Fibroblast of skin of right biceps (primary cell): ENCODE measurements around the gene ITGA2.
A peak's percentile ranks its signal among the peaks of the same experiment; 100 is the strongest.
"Not testable (repeated sequence)": the region's sequence is repeated elsewhere in the genome, so short reads cannot be mapped to it uniquely, and the experiment has no call there.

ENCODE experiments used
- DNase-seq: peaks from one replicate; pipeline ENCODE4 v3.0.0-alpha.2; 2013

Gene ITGA2

DNA sequence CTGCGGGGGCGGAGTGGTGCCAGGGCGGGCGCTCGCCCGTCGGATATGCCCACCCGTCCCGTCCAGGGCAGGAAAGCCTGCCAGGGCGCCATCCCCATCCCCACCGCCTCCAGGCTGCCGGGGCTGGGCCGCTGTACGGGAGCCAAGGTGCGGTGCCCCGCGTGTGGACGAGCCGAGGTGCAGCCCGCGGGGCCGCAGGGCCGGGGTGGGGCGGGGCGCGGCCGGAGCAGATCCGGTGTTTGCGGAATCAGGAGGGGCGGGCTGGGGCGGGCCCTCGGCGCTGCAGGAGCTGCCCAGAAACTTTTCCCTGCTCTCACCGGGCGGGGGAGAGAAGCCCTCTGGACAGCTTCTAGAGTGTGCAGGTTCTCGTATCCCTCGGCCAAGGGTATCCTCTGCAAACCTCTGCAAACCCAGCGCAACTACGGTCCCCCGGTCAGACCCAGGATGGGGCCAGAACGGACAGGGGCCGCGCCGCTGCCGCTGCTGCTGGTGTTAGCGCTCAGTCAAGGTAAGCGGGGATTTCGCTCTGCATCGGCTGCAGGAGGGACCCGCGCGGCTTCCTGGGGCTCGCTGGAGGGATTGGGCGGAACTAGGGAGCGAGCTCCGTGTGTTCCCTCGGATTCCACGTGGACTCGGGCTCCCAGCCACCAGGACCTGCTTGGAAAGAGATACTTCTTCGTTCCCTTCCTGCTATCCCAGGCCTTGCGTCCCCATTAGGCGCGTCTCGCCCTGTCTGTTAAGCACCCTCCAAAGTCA, at the start of gene ITGA2:
Gene ITGA2 (plus strand): TSS at position 328 of the 756 bp plus-strand sequence. CDS start 117 bp downstream, at position 445.
- peak; percentile 39 for DNase-seq

GRCh38 chr5:52943285-52943684, 45.9 kb upstream of the ITGA2 start:
- no peak for DNase-seq

DNA sequence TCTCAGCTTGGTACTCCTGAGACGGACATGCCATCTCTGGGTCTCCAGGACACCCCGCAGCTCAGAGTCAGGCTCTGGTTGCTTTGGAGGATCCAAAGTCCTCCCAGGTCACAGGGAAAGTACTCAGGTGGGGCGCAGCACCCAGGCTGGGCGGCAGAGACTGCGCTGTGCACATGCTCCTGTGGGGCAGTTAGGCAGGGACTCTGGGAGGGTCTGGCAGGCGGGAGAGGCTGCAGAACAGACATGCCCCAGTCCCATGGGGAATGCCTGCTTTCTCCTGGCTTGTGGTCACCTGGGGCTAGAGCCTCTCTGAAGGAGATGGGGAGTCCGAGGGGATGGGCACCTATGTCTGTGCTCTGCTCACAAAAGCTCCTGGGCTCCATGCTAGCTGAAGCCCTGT, 45.3 kb upstream of the ITGA2 start:
- no peak for DNase-seq

GRCh38 chr5:52945040-52945439, 44.1 kb upstream of the ITGA2 start:
- DNase-seq = no peak

- peak; percentile 22 for DNase-seq
Measured at GRCh38 chr5:52947208-52947607, 41.9 kb upstream of the ITGA2 start.

GRCh38 chr5:52947851-52948250, 41.3 kb upstream of the ITGA2 start:
- DNase-seq = peak; percentile 34

- DNase-seq = peak; percentile 79
Measured at GRCh38 chr5:52948418-52949076, 40.6 kb upstream of the ITGA2 start.

DNA sequence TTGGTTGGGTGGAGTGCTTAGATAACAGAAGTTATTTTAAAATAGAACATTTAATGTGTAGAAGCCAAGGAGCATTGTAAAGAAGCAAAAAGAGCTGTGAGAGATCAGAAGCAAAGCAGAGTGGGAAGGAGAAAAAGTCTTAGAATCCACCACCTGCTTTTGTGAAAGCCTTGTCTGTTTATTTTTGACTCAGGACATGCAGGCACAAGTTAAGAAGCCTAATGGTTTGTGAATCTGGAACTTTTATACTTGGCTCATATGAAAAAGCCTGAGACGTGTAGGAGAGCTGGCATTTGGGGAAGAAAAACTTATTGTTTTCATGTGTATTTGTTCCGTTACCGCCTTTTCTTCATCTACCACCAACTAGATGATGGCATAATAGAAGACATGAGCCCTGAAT, 38.5 kb upstream of the ITGA2 start:
- DNase-seq = no peak

DNA sequence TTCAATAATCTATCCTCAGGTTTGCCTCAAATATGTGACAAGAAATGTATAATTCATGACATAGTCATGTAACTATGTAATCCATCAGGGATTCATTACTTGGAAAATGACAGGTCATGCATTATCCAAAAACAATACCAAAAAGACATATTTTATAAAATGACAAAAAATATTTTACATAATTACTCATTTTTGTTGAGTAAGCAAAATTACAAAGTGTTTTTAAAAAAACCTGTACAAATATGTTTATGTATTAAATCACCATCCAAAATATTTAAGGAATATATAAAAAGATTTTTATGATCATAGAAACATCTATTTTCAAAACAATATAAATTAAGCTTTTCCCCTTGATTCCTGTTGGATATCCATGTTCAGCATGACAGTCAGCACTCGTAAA, 36.7 kb upstream of the ITGA2 start:
- no peak for DNase-seq

- DNase-seq = no peak
Measured at GRCh38 chr5:52956014-52956413, 33.1 kb upstream of the ITGA2 start.

GRCh38 chr5:52956915-52957747, 32.0 kb upstream of the ITGA2 start:
- DNase-seq = peak; percentile 30

GRCh38 chr5:52961274-52961681, 27.9 kb upstream of the ITGA2 start:
- DNase-seq = peak; percentile 43

DNA sequence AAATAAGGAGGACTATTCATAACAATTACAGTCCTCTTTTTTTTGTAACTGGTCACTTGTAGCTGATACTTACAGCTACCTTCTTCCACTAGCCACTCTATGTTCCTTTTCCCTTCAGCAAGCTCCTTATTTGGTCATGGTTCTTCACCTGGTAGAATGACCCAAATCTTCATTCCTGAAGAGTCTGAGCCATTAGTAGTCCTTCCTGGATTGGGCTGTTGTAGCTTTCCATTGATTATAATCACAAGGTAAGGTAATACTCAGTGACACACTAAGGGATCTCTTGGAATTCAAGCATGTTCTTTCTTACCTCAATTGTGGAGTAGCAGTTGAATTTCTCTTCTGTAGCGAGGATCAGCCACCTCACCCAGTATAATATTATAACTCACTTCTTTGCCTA, 25.5 kb upstream of the ITGA2 start:
- no peak for DNase-seq

DNA sequence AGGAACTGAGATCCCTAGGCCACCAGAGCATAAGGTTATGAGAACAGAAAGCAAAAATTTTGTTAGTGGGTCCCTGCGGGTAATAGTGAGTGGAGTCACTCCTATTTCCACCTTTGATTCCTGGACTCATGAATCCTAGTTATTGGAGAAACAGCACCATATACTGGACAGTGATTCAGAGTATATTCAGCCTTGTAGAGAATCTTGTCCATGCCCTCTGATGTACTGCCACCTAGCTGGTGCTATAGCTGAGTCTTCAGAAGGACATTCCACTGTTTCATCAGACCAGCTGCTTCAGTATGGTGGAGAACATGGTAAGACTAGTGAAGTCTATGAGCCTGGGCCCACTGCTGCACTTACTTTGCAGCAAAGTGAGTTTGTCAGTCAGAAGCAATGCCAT, 25.0 kb upstream of the ITGA2 start:
- no peak for DNase-seq

- DNase-seq = not testable (repeated sequence)
Measured at GRCh38 chr5:52976157-52976556, 13.0 kb upstream of the ITGA2 start.

DNA sequence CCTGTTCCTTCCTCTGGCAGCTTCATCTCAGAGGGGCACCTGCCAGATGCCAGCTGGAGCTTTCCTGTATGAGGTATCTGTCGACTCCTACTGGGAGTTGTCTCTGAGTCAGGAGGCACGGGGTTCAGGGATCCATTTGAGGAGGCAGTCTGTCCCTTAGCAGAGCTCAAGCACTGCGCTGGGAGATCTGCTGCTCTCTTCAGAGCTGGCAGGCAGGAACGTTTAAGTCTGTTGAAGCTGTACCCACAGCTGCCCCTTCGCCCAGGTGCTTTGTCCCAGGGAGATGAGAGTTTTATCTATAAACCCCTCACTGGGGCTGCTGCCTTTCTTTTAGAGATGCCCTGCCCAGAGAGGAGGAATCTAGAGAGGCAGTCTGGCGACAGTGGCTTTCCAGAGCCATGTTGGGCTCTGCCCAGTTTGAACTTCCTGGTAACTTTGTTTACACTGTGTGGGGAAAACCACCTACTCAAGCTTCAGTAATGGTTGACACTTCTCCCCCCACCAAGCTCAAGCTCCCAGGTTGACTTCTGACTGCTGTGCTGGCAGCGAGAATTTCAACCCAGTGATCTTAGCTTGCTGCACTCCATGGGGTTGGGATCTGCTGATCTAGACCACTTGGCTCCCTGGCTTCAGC, 11.8 kb upstream of the ITGA2 start:
- DNase-seq = no peak

DNA sequence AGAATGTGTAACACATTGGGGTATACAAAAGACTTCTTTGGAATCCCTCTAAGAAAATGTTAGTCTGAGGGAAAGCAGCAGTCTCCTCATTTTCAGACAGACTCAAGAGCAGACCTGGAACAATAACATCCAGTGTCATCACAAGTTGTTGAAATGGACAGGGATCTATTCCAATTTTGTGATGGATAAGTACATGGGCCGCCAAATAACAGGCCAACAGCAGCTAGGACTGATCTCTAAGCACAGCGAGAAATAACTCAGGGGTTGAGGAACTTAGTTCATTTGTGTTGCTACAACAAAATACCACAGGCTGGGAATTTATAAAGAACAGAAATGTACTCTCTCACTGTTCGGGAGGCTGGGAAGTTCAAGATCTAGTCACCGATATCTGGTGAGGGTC, 7.6 kb upstream of the ITGA2 start:
- no peak for DNase-seq

DNA sequence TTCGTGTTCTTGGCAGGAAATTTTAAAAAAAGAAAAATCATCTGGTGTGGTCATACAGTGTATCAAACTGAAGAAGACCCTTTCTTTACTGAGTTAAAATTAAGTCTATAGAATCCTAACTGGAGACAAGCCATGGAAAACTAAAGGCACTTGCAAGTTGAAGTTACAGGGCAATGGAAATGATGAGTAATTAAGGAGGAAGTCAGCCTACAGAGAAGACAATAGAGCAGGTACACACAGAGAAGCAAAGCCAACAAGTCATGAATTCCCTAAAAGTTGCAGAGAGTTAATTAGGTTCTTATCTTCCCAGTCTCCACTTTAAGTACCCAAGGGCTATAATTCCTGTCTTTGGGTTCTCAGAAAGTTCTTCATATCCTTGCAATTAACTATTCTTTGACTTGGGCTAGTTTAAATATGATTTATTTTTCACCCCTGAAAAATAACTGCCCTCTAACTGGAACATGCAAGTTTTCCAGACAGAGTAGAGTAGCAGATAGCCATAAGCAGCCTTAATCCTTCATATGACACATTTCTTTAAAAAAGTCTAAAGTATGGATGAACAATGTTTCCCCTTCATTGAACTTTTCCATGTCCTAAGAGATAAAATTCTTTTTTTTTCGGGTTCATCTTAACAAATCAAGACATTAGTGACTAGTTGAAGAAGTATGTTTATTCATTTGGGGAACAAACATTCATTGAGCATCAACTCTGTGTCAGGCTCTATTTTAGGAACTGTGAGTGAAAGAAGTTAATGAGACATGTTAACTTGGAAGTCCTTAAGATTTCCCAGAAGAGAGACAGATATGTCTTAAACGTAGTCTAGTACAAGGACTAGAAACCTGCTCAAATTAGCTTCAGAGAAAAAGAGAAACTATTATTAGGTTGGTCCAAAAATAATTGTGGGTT, 5.2 kb upstream of the ITGA2 start:
- DNase-seq = peak; percentile 46

DNA sequence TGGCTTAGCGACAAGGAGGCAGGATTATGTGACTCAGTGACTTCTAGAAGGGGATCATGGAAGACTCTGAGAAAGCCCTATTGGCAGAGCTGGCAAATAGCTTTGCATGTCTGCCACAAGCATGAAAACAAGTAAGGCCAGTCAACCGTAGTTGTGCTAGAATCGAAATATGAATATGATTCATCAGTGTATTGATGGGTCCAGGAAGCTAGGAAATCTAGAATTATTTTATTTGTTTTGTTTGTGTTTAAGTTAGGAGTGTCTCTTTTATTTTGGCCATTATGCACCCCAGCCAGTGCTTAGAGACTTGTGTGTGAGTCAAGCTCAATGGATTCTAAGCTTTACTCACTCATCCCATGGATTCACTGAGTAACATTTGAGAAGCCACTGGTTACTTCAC, 3.8 kb upstream of the ITGA2 start:
- DNase-seq = no peak

DNA sequence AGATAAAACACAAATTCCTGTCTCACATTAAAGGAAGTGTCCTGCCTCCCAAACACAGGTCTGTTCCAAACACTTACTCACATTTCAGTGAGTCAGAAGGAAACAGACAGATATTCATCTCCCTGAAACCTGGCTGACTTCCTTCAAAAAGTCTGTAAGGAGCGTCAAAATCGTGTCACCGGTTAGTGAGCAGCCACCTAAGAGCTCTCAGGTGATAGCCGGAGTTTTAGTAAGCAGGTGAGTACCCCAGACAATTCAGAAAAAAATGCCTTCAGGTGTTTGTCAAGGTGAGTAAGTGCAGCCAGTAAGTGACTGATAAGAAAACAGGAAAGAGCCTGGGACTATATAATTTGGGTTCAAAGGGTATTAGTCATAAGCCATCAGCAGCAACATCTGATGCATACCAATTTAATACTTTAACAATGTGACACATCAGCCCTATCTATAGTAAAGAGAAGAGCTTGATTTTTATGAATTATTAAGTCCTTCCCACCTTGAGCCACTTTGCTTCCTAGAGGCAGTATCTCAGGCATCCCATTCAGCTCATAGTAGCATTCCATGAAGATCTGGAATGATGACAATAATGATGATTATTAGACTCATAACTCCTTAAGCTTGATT, 1.3 kb upstream of the ITGA2 start:
- DNase-seq = peak; percentile 77

DNA sequence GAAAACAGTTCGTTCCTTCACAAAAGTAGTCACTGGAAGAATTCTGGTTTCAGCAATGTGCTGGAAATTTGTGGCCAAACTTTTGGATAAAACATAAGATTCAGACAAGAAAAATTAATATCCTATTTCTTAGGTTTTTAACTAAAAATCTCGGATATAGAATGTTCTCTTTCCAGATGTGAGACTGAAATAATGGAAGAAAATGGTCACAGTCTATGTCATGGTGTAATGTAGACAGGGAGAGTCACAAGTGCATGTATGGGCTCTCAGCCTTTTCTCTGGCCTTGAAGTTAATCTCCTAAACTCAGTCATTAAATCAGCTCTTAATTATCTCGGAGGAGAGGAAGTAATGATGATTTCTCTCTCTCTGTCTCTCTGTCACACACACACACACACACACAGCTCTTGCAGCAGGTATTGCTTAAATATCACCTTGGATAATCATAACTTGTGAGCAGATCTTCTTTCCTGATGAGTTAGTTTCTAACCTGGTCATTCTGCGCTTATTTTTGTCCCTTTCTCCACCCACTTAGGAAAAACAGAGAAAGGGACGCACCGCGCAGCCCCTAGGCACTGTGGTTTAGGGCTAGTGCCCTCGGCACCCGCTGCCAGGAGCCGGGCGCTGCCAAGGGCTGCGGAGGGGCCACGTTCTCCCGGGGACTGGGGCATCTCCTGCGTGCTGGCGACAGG, 672 bp upstream of the ITGA2 start:
- DNase-seq = no peak
